Peyer's patch (tissue), 4 donors: ENCODE data around the gene TAF3. TPM values are rescaled to one million over a fixed set of nuclear protein-coding genes. Genes with fewer than 3 reads are reported as not detected.

ENCODE experiments used
- DNase-seq, 3 donors: peaks; one replicate each; pipeline ENCODE4 v3.0.0-alpha.2; 2017 to 2019
- H3K27ac ChIP-seq, 4 donors: fragments of 200-600 bp; sonication (generic); one replicate each; pipeline ENCODE4 v1.5.1; 2016 to 2019
- H3K27me3 ChIP-seq, 2 donors: fragments of 200-600 bp; sonication (generic); one replicate each; pipeline ENCODE4 v1.5.1; 2019
- H3K36me3 ChIP-seq, 3 donors: fragments of 200-600 bp; sonication (generic); one replicate each; pipeline ENCODE4 v1.5.1; 2016 to 2019
- H3K4me1 ChIP-seq, 4 donors: fragments of 200-600 bp; sonication (generic); one replicate each; pipeline ENCODE4 v1.5.1; 2016 to 2019
- H3K4me3 ChIP-seq, 4 donors: fragments of 200-600 bp; sonication (generic); 1 replicate in 3 of 4; 2 replicates in 1 of 4; pipeline ENCODE4 v1.5.1; 2016 to 2019; ENCODE audit warnings: mild to moderate bottlenecking in 1 of 4
- H3K9me3 ChIP-seq, 4 donors: fragments of 200-600 bp; sonication (generic); one replicate each; pipeline ENCODE4 v1.5.1; 2016 to 2019; ENCODE audit warnings: mild to moderate bottlenecking in 1 of 4
- CTCF ChIP-seq, 6 experiments: fragments of 450-650 bp in 4 of 6; fragments of 200-600 bp in 2 of 6; sonication (generic) in 1 of 6; IDR thresholded peaks; one replicate each; pipeline ENCODE4 v1.5.1; 2017 to 2019; ENCODE audit warnings: antibody characterized with exemption in 6 of 6, mild to moderate bottlenecking in 3 of 6, moderate library complexity in 1 of 6
- POLR2A ChIP-seq, 2 donors: fragments of 450-650 bp; IDR thresholded peaks; one replicate each; pipeline ENCODE4 v1.5.1; 2017; ENCODE audit warnings: antibody characterized with exemption in 2 of 2, mild to moderate bottlenecking in 2 of 2, moderate library complexity in 2 of 2
- total RNA-seq, 4 donors: library from RNA; depleted of rRNA; stranded (reverse); fragments of >200 nt; gene quantifications; one replicate each; pipeline ENCODE4 v1.1.0, GENCODE V29; 2016

The TAF3 gene
- total RNA-seq, 4 donors from 2014 or later = 5.1 to 22.3 (median 7.1) TPM

GRCh38 chr10:7886056-7886455 lies 67.8 kb downstream of the TAF3 start:
- TF ChIP-seq POLR2A (IDR thresholded peaks at IDR 0.05) (no peak), CTCF (IDR thresholded peaks at IDR 0.05) (no peak)
- Histone ChIP-seq H3K27me3 (no peaks in the 10 kb centered on the region), H3K27ac (no peak overlapping the region), H3K36me3 (no peaks in the 10 kb centered on the region), H3K4me3 (no peak overlapping the region), H3K9me3 (no peaks in the 10 kb centered on the region), H3K4me1 (no peaks in the 10 kb centered on the region)
- DNase-seq = no peak

GRCh38 chr10:7887174-7887816 lies 69.0 kb downstream of the TAF3 start:
- no peak overlapping the region for H3K27ac ChIP-seq
- no peaks in the 10 kb centered on the region for H3K4me1 ChIP-seq
- no peak overlapping the region for H3K4me3 ChIP-seq
- no peaks in the 10 kb centered on the region for H3K27me3 ChIP-seq
- no peaks in the 10 kb centered on the region for H3K36me3 ChIP-seq
- no peak for TF ChIP-seq POLR2A (IDR thresholded peaks at IDR 0.05)
- DNase-seq = no peak
- no peaks in the 10 kb centered on the region for H3K9me3 ChIP-seq

- H3K36me3 ChIP-seq = no peaks in the 10 kb centered on the region
- H3K27me3 ChIP-seq = no peaks in the 10 kb centered on the region
- no peaks in the 10 kb centered on the region for H3K4me1 ChIP-seq
- H3K27ac ChIP-seq = no peak overlapping the region
- DNase-seq = no peak
- no peaks in the 10 kb centered on the region for H3K9me3 ChIP-seq
- no peak overlapping the region for H3K4me3 ChIP-seq
- no peak for TF ChIP-seq POLR2A (IDR thresholded peaks at IDR 0.05)
- no peak for TF ChIP-seq CTCF (IDR thresholded peaks at IDR 0.05)
These were observed 71.7 kb downstream of the TAF3 start for GRCh38 chr10:7889947-7890542.

- no peak overlapping the region for H3K4me3 ChIP-seq
- no peaks in the 10 kb centered on the region for H3K4me1 ChIP-seq
- TF ChIP-seq CTCF (IDR thresholded peaks at IDR 0.05) = no peak
- no peak for TF ChIP-seq POLR2A (IDR thresholded peaks at IDR 0.05)
- no peaks in the 10 kb centered on the region for H3K9me3 ChIP-seq
- no peak overlapping the region for H3K27ac ChIP-seq
- H3K36me3 ChIP-seq = no peaks in the 10 kb centered on the region
- DNase-seq = no peak
- no peaks in the 10 kb centered on the region for H3K27me3 ChIP-seq
These were observed 72.5 kb downstream of the TAF3 start for GRCh38 chr10:7890781-7891180.

GRCh38 chr10:7891634-7892033 lies 73.3 kb downstream of the TAF3 start:
- Histone ChIP-seq H3K27me3 (no peaks in the 10 kb centered on the region), H3K27ac (no peak overlapping the region), H3K36me3 (no peaks in the 10 kb centered on the region), H3K9me3 (no peaks in the 10 kb centered on the region), H3K4me3 (no peak overlapping the region), H3K4me1 (no peaks in the 10 kb centered on the region)
- DNase-seq = no peak
- no peak for TF ChIP-seq POLR2A (IDR thresholded peaks at IDR 0.05)
- no peak for TF ChIP-seq CTCF (IDR thresholded peaks at IDR 0.05)

- H3K4me1 ChIP-seq = no peaks in the 10 kb centered on the region
- no peak overlapping the region for H3K4me3 ChIP-seq
- no peaks in the 10 kb centered on the region for H3K27me3 ChIP-seq
- TF ChIP-seq CTCF (IDR thresholded peaks at IDR 0.05) = no peak
- no peak for TF ChIP-seq POLR2A (IDR thresholded peaks at IDR 0.05)
- H3K27ac ChIP-seq = no peak overlapping the region
- H3K9me3 ChIP-seq = no peaks in the 10 kb centered on the region
- H3K36me3 ChIP-seq = no peaks in the 10 kb centered on the region
- no peak for DNase-seq
These were observed 73.8 kb downstream of the TAF3 start for GRCh38 chr10:7892146-7892545.
